Fibroblast of pulmonary artery (primary cell): Measurements from ENCODE around the gene GNPAT.
A peak's percentile ranks its signal among the peaks of the same experiment; 100 is the strongest.

Experiments used
- DNase-seq: peaks from one replicate; pipeline ENCODE4 v3.0.0-alpha.2; 2010; ENCODE audit warnings: low read depth
- H3K4me3 ChIP-seq: replicated peaks from 2 replicates; pipeline ENCODE4 v1.5.1; 2011; ENCODE audit warnings: low read depth, mild to moderate bottlenecking, control low read depth, low read length, moderate library complexity
- CTCF ChIP-seq: IDR thresholded peaks from 2 replicates; pipeline ENCODE4 v1.5.1; 2011; ENCODE audit warnings: mild to moderate bottlenecking, control low read depth, low read length, inconsistent platforms; ENCODE audit errors: missing control alignments

Gene GNPAT

GRCh38 chr1:231196728-231197127 lies 44.3 kb upstream of the GNPAT start:
- no peak overlapping the region for H3K4me3 ChIP-seq
- DNase-seq, result no peak
- TF ChIP-seq CTCF, result no peak

- no peak for DNase-seq
- TF ChIP-seq CTCF, result no peak
- H3K4me3 ChIP-seq, result no peak overlapping the region
Measured at GRCh38 chr1:231199868-231200267, 41.1 kb upstream of the GNPAT start.

GRCh38 chr1:231200388-231201031 lies 40.5 kb upstream of the GNPAT start:
- no peak for TF ChIP-seq CTCF
- DNase-seq, result peak; percentile 47
- no peak overlapping the region for H3K4me3 ChIP-seq

GRCh38 chr1:231201375-231201978 lies 39.5 kb upstream of the GNPAT start:
- no peak for DNase-seq
- TF ChIP-seq CTCF, result no peak
- H3K4me3 ChIP-seq, result no peak overlapping the region

- DNase-seq, result no peak
- no peak overlapping the region for H3K4me3 ChIP-seq
- TF ChIP-seq CTCF, result no peak
Measured at GRCh38 chr1:231201979-231202633, 38.9 kb upstream of the GNPAT start.

GRCh38 chr1:231203259-231204057 lies 37.6 kb upstream of the GNPAT start:
- no peak for DNase-seq
- no peak for TF ChIP-seq CTCF
- H3K4me3 ChIP-seq, result no peak overlapping the region
